ENCODE data around the gene CDH19. TPM values are rescaled to one million over a fixed set of nuclear protein-coding genes. Genes with fewer than 3 reads are reported as not detected.

Gene CDH19
- total RNA-seq, 2 donors from 2014 or later, result 1.3 to 3.9 TPM

DNA sequence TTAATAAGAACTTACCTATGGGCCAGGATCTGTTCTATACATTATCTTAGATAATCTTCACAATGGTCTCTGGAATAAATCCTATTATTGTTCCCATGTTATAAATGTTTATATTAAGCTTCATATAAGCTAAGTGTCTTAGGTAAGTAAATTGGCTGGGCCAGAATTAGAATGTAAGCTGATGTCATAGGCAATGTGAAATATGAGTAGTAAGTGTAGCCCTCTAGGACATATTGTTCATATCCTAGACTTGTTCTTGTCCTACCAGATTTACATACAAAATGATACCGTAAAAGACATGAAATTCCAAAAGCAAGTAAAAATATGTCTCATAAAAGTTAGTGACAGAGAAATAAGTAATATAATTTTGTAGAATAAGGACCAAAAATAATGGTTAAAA is 89.9 kb downstream of the CDH19 start:
- H3K36me3 ChIP-seq (replicated peaks in 1 of 2; ENCODE audit: insufficient read depth in 1 of 2, low read depth in 2 of 2), result no peaks in the 10 kb centered on the region
- H3K9me3 ChIP-seq, result no peaks in the 10 kb centered on the region
- no peak overlapping the region for H3K27ac ChIP-seq
- no peak overlapping the region for H3K4me3 ChIP-seq
- DNase-seq (no peak), ATAC-seq (no peak)
- WGBS, 2 donors, result 87 to 88% methylated on average over 1 of the region's 1 CpG
- TF ChIP-seq, protein P1, sequence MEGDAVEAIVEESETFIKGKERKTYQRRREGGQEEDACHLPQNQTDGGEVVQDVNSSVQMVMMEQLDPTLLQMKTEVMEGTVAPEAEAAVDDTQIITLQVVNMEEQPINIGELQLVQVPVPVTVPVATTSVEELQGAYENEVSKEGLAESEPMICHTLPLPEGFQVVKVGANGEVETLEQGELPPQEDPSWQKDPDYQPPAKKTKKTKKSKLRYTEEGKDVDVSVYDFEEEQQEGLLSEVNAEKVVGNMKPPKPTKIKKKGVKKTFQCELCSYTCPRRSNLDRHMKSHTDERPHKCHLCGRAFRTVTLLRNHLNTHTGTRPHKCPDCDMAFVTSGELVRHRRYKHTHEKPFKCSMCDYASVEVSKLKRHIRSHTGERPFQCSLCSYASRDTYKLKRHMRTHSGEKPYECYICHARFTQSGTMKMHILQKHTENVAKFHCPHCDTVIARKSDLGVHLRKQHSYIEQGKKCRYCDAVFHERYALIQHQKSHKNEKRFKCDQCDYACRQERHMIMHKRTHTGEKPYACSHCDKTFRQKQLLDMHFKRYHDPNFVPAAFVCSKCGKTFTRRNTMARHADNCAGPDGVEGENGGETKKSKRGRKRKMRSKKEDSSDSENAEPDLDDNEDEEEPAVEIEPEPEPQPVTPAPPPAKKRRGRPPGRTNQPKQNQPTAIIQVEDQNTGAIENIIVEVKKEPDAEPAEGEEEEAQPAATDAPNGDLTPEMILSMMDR (IDR thresholded peaks at IDR 0.05), result no peak
- intact Hi-C loops (cut with DNase I), result no loop called here
- H3K27me3 ChIP-seq, result no peaks in the 10 kb centered on the region
- no peaks in the 10 kb centered on the region for H3K4me1 ChIP-seq

DNA sequence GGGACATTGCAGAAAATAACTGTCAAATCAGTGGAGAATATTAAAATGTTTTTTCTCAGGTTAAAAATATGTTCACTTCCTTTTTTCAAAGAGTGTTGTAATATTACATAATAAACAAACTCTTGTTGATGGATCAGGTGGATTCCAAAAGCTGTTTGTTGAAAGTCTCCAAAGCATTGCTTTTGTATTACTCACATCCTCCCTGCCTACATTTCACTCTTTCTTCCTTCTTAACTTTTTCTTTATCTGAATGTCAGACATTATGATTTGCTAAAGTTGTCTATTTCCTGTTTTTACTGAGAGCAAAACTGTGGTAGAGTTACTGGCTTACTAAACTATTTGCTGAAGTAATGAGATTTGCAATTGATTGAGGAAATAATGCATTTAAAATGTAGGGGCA is 92.1 kb downstream of the CDH19 start:
- H3K4me3 ChIP-seq, result no peak overlapping the region
- no peak for ATAC-seq
- intact Hi-C loops (cut with DNase I), result no loop called here
- no peak overlapping the region for H3K27ac ChIP-seq
- H3K36me3 ChIP-seq (replicated peaks in 1 of 2; ENCODE audit: insufficient read depth in 1 of 2, low read depth in 2 of 2), result no peaks in the 10 kb centered on the region
- TF ChIP-seq, protein P1 (IDR thresholded peaks at IDR 0.05), result no peak
- TF ChIP-seq POLR2A (IDR thresholded peaks at IDR 0.05), result no peak
- no peaks in the 10 kb centered on the region for H3K27me3 ChIP-seq
- no peak for DNase-seq
- no peaks in the 10 kb centered on the region for H3K4me1 ChIP-seq
- H3K9me3 ChIP-seq, result no peaks in the 10 kb centered on the region

DNA sequence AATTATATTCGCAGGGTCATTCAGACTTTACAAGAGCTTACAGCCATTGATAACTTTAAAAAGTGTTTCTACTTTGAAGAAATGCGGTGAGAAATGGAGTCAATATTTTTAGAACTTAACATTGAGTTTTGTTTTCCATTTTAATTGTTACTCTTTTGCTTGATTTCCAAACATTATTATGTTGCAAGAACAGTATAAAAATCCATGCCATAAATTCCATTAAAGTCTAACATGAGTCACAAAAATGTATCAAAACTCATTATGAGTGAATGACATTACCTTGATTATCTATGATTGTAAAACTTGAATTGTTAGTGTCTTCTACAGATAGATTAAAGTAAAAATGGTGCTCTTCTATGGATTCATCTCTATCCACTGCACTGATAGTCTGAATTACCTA is 92.6 kb downstream of the CDH19 start:
- Histone ChIP-seq H3K27me3 (no peaks in the 10 kb centered on the region), H3K4me3 (no peak overlapping the region), H3K27ac (no peak overlapping the region), H3K36me3 (replicated peaks in 1 of 2; ENCODE audit: insufficient read depth in 1 of 2, low read depth in 2 of 2) (no peaks in the 10 kb centered on the region), H3K4me1 (no peaks in the 10 kb centered on the region), H3K9me3 (no peaks in the 10 kb centered on the region)
- ATAC-seq (no peak), DNase-seq (no peak)
- no peak for TF ChIP-seq POLR2A (IDR thresholded peaks at IDR 0.05)
- TF ChIP-seq, protein P1 (IDR thresholded peaks at IDR 0.05), result no peak
- whole genome bisulfite sequencing, 2 donors, result 72 to 76% methylated on average over 2 of the region's 2 CpGs
- intact Hi-C loops (cut with DNase I), result no loop called here

DNA sequence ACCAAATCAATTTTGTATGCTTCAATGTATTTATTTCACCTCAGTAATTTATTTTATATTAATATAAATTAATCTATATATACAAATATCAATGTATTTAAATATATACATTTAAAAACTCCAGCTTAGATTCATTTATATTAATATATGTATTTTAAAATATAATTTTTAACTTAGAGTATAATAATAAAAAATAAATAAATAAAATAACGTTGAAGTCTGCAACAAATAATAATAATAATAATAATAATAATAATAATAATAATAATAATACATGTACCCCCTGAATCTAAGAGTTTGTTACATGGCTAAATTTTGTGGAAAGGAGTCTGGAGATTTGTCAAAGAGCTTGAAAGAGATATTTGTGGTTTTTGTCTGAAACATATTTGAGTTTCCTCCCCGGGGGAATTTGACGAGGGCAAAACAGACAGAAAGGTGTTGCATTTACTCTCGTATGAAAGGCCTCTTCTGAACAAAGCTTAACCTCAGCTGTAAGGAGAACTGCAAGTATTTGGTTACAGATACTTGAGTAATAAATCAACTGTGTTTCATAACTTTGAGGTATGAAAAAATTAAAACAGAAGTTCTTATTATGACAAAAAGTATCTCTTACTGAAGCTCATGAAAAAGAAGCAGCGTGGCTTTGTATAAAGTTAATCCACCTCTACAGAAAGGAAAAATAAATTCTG is 93.4 kb downstream of the CDH19 start:
- intact Hi-C loops (cut with DNase I), result no loop called here
- 54 to 58% methylated on average over 5 of the region's 5 CpGs for WGBS, 2 donors
- Histone ChIP-seq H3K27me3 (no peaks in the 10 kb centered on the region), H3K36me3 (replicated peaks in 1 of 2; ENCODE audit: insufficient read depth in 1 of 2, low read depth in 2 of 2) (no peaks in the 10 kb centered on the region), H3K4me1 (no peaks in the 10 kb centered on the region), H3K4me3 (no peak overlapping the region), H3K9me3 (no peaks in the 10 kb centered on the region), H3K27ac (no peak overlapping the region)
- ATAC-seq (no peak), DNase-seq (no peak)
- TF ChIP-seq, protein P1 (IDR thresholded peaks at IDR 0.05), result no peak
- no peak for TF ChIP-seq POLR2A (IDR thresholded peaks at IDR 0.05)

DNA sequence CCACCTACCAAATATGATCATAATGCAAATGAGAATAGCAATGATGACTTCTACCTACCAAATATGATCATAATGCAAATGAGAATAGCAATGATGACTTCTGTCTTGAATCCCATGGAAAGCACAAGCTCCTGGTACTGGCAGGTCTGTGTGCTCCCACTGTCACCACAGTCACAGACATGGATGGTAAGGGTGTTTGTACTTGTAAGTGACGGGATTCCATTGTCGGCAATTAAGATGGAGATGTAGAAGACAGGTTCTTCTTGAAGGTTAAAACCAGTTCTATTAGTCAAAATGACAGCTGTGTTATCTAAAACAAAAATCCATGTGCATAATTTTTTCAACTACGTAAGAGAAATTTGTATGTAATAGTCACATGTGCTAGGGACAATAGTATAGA is 95.0 kb downstream of the CDH19 start:
- H3K4me3 ChIP-seq, result no peak overlapping the region
- H3K27me3 ChIP-seq, result no peaks in the 10 kb centered on the region
- no peaks in the 10 kb centered on the region for H3K36me3 ChIP-seq (replicated peaks in 1 of 2; ENCODE audit: insufficient read depth in 1 of 2, low read depth in 2 of 2)
- no peaks in the 10 kb centered on the region for H3K4me1 ChIP-seq
- no peak for TF ChIP-seq POLR2A (IDR thresholded peaks at IDR 0.05)
- TF ChIP-seq, protein P1 (IDR thresholded peaks at IDR 0.05), result no peak
- DNase-seq, result no peak
- WGBS, 2 donors, result 75 to 83% methylated on average over 3 of the region's 3 CpGs
- intact Hi-C loops (cut with DNase I), result no loop called here
- no peaks in the 10 kb centered on the region for H3K9me3 ChIP-seq
- no peak for ATAC-seq
- no peak overlapping the region for H3K27ac ChIP-seq
